GM12878 (cell line): ENCODE measurements around the gene UBAP1L. TPM values are rescaled to one million over a fixed set of nuclear protein-coding genes. Genes with fewer than 3 reads are reported as not detected.

ENCODE experiments used
- TBL1XR1 ChIP-seq: IDR thresholded peaks from 2 replicates; pipeline ENCODE4 v1.6.1; 2012; ENCODE audit warnings: low read depth, low read length, improper control_type of control experiment
- polyA plus RNA-seq, 11 experiments: library from polyadenylated mRNA; depleted of rRNA in 4 of 11; unstranded in 6 of 11; stranded (reverse) in 5 of 11; fragments of >200 nt; fragmentation: Nextera tagmentation in 4 of 11; fragmentation: Illumina TruSeq in 1 of 11; extraction: Ambion mirVana in 4 of 11; extraction: Trizol in 1 of 11; gene quantifications; 1 replicate in 1 of 11; 2 replicates in 10 of 11; pipeline versions ENCODE4 v1.2.1 to v1.2.3, GENCODE V29; 2011 to 2016; ENCODE audit warnings: inconsistent platforms in 2 of 11, missing spikeins in 2 of 11, low read depth in 1 of 11
- total RNA-seq, 4 experiments: library from RNA; depleted of rRNA in 3 of 4; stranded (reverse); fragments of >200 nt in 3 of 4; fragmentation: Illumina TruSeq in 1 of 4; extraction: Trizol in 1 of 4; gene quantifications; 2 replicates each; pipeline versions ENCODE4 v1.2.1 to v1.2.3, GENCODE V29; 2013 to 2021
- TF ChIP-seq, protein P1 (sequence below): fragments of 450-650 bp; IDR thresholded peaks from 2 replicates; pipeline ENCODE4 v1.6.1; 2016; ENCODE audit warnings: mild to moderate bottlenecking, moderate library complexity, borderline replicate concordance
- TF ChIP-seq, protein P2 (sequence below): fragments of 450-650 bp; IDR thresholded peaks from 2 replicates; pipeline ENCODE4 v1.6.1; 2017; ENCODE audit warnings: mild to moderate bottlenecking, low read depth, inconsistent platforms; ENCODE audit not compliant: poor library complexity, severe bottlenecking

The UBAP1L gene
- total and polyA plus RNA-seq, 10 of the 15 experiments (the other 5 are each of a cell fraction or from before 2014, with no cell fraction given), result 0.03 to 2.6 (median 1.0) TPM

DNA sequence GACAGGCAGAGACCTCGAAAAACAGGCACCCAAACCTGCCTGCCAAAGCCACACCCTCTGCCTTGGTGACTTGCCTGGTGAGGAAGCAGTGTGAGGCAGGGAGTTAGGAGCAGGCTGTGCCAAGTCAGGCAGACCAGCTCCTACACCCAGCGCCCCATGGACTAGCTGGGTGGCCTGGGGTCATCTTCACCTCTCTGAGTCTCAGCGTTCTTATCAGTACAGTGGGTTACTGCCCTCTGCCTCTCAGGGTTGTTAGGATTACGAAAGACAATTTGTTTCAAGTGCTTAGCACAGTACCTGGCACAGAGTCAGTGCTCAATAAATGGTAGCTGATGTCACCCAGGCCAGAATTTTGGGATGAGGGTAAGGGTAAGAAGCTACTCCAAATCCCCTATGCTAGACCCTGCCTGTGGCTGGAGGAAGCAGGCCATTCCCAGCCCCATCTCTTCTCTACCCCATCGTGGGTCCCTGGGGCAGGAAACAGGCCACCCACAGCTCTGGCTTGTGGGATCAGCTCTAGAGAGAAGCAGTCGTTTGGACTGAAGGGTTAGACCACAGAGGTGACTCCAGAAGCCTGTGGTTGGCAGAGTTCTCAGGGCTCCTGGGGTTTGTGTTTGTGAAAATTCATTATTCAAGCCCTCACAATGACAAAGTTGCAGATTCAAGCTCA, 59.7 kb downstream of the UBAP1L start (continued):
- TF ChIP-seq, protein P1, sequence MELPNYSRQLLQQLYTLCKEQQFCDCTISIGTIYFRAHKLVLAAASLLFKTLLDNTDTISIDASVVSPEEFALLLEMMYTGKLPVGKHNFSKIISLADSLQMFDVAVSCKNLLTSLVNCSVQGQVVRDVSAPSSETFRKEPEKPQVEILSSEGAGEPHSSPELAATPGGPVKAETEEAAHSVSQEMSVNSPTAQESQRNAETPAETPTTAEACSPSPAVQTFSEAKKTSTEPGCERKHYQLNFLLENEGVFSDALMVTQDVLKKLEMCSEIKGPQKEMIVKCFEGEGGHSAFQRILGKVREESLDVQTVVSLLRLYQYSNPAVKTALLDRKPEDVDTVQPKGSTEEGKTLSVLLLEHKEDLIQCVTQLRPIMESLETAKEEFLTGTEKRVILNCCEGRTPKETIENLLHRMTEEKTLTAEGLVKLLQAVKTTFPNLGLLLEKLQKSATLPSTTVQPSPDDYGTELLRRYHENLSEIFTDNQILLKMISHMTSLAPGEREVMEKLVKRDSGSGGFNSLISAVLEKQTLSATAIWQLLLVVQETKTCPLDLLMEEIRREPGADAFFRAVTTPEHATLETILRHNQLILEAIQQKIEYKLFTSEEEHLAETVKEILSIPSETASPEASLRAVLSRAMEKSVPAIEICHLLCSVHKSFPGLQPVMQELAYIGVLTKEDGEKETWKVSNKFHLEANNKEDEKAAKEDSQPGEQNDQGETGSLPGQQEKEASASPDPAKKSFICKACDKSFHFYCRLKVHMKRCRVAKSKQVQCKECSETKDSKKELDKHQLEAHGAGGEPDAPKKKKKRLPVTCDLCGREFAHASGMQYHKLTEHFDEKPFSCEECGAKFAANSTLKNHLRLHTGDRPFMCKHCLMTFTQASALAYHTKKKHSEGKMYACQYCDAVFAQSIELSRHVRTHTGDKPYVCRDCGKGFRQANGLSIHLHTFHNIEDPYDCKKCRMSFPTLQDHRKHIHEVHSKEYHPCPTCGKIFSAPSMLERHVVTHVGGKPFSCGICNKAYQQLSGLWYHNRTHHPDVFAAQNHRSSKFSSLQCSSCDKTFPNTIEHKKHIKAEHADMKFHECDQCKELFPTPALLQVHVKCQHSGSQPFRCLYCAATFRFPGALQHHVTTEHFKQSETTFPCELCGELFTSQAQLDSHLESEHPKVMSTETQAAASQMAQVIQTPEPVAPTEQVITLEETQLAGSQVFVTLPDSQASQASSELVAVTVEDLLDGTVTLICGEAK, result no peak
- TF ChIP-seq, protein P2, sequence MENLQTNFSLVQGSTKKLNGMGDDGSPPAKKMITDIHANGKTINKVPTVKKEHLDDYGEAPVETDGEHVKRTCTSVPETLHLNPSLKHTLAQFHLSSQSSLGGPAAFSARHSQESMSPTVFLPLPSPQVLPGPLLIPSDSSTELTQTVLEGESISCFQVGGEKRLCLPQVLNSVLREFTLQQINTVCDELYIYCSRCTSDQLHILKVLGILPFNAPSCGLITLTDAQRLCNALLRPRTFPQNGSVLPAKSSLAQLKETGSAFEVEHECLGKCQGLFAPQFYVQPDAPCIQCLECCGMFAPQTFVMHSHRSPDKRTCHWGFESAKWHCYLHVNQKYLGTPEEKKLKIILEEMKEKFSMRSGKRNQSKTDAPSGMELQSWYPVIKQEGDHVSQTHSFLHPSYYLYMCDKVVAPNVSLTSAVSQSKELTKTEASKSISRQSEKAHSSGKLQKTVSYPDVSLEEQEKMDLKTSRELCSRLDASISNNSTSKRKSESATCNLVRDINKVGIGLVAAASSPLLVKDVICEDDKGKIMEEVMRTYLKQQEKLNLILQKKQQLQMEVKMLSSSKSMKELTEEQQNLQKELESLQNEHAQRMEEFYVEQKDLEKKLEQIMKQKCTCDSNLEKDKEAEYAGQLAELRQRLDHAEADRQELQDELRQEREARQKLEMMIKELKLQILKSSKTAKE, result no peak
- no peak for TF ChIP-seq TBL1XR1
